ENCODE data around the gene ZNF174.

Gene ZNF174

GRCh38 chr16:3400779-3401688, at the start of gene ZNF174, which contains the start of gene ZSCAN32:
ZNF174 (plus strand) TSS chr16:3401215; CDS start chr16:3402005, 790 bp downstream.
ZSCAN32 (minus strand) TSS chr16:3401004; CDS start chr16:3397557, 3,447 bp downstream.
- DNase-seq (ENCODE audit: low read depth in 2 of 2), result peak; percentile 97 to 98

DNA sequence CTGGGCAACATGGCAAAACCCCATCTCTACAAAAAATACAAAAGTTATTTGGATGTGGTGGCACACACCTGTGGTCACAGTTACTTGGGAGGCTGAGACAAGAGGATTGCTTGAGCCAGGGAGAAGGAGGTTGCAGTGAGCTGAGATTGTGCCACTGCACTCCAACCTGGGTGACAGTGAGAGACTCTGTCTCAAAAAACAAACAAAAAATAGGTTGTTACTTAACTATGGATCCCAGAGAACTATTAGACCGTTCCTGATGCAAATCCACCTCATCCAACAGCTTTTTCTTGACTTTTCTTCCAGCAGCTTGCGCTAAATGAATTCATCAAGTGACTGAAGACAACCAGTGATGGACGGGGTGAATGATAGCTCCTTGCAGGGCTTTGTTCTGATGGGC, 45.4 kb upstream of the ZNF174 start, which contains the start of gene OR2C1:
TSS of gene OR2C1 (plus strand) at position 301 of the 400 bp plus-strand sequence. CDS start at position 353, 52 bp downstream.
- DNase-seq (ENCODE audit: low read depth in 2 of 2), result no peak

DNA sequence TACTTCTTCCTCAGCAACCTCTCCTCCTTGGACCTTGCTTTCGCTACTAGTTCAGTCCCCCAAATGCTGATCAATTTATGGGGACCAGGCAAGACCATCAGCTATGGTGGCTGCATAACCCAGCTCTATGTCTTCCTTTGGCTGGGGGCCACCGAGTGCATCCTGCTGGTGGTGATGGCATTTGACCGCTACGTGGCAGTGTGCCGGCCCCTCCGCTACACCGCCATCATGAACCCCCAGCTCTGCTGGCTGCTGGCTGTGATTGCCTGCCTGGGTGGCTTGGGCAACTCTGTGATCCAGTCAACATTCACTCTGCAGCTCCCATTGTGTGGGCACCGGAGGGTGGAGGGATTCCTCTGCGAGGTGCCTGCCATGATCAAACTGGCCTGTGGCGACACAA, 44.9 kb upstream of the ZNF174 start:
- no peak for DNase-seq (ENCODE audit: low read depth in 2 of 2)

- DNase-seq (ENCODE audit: low read depth in 2 of 2), result no peak
Measured at GRCh38 chr16:3358871-3359270, 42.1 kb upstream of the ZNF174 start.

- no peak for DNase-seq (ENCODE audit: low read depth in 2 of 2)
Measured at GRCh38 chr16:3362931-3363330, 38.1 kb upstream of the ZNF174 start.

GRCh38 chr16:3363793-3364192, 37.2 kb upstream of the ZNF174 start:
- no peak for DNase-seq (ENCODE audit: low read depth in 2 of 2)

DNA sequence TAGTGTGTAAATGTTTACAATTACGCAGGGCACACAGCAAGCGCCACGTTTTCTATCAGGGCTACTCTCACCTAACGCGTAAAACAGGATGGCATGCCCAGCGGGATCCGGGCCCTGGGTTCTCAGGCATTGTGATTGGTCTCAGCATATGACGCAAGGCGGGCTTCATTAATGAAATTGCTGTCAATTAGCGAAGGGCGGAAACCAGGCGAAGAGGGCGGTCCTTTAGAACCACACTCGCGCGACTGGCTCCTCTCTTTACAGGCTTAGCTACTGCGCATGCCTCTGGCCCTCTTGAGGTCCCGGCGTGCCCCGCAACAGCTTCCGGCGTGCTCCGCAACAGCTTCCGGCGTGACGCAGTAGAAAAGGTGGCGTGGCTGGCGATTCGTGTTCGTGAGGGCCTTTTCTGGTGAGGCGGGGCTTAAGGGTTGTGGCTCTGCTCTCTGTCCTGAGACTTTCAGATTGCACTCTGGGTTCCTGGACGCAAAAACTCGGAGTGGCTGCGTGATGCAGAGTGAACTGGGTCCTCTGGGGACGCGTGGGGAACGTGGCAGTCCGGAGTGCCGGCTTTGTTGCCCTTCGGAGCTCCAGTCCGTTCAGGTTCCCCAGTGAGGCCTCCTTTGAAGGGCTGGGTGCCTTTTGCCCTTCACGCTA, 36.1 kb upstream of the ZNF174 start:
- DNase-seq (ENCODE audit: low read depth in 2 of 2), result peak; percentile 76 to 81

- DNase-seq (ENCODE audit: low read depth in 2 of 2), result no peak
Measured at GRCh38 chr16:3369073-3369472, 31.9 kb upstream of the ZNF174 start.

DNA sequence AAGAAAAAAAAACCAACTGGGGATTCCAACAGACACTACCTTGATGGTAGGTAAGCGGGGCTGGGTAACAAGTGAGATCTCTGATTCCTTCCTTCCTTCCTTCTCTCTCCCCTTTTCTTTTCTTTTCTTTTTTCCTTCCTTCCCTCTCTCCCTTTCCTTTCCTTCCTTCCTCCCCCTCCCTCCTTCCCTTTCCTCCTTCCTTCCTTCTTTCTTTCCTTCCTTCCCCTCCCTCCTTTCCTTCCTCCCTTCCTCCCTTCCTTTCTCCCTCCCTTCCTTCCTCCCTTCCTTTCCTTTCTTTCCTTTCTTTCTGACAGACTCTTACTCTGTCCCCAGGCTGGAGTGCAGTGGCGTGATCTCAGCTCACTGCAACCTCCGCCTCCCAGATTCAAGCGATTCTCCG, 25.3 kb upstream of the ZNF174 start:
- no peak for DNase-seq (ENCODE audit: low read depth in 2 of 2)

- no peak for DNase-seq (ENCODE audit: low read depth in 2 of 2)
Measured at GRCh38 chr16:3377917-3378316, 23.1 kb upstream of the ZNF174 start.

- DNase-seq (ENCODE audit: low read depth in 2 of 2), result no peak
Measured at GRCh38 chr16:3383045-3383448, 18.0 kb upstream of the ZNF174 start.

- DNase-seq (ENCODE audit: low read depth in 2 of 2), result no peak
Measured at GRCh38 chr16:3388325-3388724, 12.7 kb upstream of the ZNF174 start.

DNA sequence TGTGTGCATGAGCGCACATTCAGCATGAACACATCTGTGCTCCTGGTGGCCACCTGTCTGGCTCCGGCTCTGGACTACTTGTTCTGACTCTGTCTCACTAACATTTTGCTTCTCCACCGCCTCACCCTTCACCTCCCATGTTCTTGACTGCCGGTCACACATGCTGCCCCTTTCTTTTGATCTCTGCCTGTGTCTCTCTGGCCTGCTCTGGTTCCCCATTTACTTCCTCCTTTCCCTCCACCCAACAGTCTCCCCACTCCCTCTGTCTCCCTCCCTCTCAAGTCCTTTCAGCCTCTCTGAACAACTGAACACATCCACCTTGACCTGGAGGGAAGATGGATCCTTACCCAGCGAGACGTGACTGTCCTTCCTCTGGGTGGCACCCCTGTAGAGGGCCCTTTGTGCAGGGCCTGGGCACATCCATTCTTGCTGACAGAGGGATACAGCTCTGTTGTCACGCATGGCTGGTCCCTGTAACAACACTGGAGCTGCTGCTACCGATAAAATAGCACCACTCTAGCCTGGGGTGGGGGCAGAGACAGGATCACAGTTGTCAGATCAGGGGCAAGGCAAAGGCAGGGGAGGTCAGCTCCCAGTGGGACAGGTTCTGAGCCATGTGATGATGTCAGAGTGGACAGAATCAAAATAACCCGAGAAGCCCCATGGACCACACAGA, 11.2 kb upstream of the ZNF174 start:
- no peak for DNase-seq (ENCODE audit: low read depth in 2 of 2)

GRCh38 chr16:3400446-3400778, 603 bp upstream of the ZNF174 start:
- no peak for DNase-seq (ENCODE audit: low read depth in 2 of 2)

DNA sequence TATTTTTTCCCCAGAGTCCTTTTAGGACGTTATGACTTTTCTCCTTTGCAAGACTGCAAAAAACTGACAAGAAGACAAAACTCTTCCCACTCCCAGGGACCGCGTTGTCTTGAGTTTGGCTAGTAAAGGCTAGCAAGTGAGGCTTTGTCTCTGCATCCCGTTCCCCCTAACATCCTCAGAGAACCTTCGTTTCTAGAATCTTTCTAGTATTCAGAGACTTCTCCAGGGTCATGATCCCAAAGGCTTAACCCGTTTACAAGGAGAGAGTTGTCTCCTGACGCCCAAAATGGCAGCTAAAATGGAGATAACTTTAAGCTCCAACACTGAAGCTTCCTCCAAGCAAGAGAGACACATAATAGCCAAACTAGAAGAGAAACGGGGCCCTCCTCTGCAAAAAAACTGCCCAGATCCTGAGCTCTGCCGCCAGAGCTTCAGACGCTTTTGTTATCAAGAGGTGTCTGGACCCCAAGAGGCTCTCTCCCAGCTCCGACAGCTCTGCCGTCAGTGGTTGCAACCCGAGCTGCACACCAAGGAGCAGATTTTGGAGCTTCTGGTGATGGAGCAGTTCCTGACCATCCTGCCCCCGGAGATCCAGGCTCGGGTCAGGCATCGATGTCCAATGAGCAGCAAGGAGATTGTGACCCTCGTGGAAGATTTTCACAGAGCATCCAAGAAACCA, 843 bp downstream of the ZNF174 start:
- no peak for DNase-seq (ENCODE audit: low read depth in 2 of 2)

- DNase-seq (ENCODE audit: low read depth in 2 of 2), result no peak
Measured at GRCh38 chr16:3408561-3409197, 7.7 kb downstream of the ZNF174 start.

DNA sequence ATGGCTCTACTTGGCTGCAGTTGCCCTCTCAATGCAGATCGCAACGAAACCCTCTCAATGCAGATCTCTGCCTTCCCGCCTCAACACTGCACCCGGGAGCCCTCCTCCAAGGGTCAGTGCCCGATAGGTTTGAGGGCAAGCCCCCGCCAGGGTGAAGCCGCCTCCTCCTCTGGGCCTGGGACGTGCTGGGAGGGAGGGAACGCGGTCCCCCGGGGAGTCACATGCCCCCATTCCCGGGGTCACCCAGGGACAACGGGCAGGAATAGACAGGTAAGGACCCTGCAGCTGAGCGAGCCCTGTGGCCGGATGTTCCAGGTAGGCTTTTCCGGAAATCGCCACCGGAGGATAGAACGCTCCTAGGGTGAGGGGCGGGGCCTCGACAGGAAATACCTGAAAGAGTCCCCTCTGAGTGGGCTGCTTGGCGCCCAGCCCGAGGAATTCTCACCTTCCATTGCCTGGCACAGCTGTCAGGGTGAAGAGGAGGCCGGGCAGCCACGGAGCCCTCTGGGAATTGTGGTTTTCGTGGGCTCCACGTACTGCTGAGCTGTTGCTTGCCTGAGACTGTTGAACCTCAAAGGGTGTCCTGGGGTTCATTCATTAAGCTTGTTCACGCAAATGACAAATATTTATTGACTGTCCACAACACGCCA, 12.8 kb downstream of the ZNF174 start:
- no peak for DNase-seq (ENCODE audit: low read depth in 2 of 2)

DNA sequence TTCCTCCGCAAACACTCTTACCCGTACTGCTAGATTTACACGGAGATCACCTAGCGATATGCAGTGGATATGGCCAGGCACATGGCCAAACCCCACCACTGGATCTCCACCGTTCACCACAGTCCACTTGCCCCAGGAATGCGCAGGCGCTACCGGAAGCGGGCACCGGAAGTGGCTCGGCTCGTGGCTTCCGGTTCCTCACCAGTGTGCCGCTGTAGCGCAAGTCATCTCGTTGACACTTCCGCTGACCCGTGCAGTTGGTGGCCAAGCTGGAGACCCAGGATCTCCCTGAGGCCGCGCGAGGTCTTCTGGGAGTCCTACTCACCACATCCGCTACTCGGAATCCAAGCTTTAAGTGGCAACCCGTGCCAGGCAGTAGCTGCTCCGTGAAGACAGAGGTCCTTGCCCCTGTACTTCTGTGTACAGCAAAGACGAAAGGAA, 30.8 kb downstream of the ZNF174 start:
- peak; percentile 52 to 54 for DNase-seq (ENCODE audit: low read depth in 2 of 2)

GRCh38 chr16:3434373-3434772, 33.4 kb downstream of the ZNF174 start:
- no peak for DNase-seq (ENCODE audit: low read depth in 2 of 2)

DNA sequence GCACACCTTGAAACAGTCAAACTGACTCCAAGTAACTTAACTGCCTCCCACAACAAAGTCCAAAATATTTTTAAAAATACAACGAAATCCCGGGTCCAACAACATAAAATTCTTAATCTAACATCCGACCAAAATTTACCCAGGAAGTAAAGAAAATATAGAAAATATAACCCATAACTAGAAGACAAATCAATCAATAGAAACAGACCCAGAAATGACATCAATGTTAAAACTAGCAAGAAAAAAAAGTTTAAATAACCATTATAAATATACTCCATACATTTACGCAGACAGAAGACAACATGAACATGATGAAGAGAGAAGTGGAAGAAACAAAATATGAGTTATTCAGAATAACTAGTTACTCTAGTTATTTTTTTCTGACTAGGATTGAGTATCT, 38.6 kb downstream of the ZNF174 start:
- no peak for DNase-seq (ENCODE audit: low read depth in 2 of 2)

Data from stimulated activated CD4-positive, alpha-beta T cell treated with anti-CD3 and anti-CD28 coated beads, Interleukin-12 subunit alpha, Interleukin-12 subunit beta, amount 100 ng/mL, for 24 hours (primary cell).